Fibroblast of upper back skin (primary cell): ENCODE results near the gene KRT31.
"Not testable (repeated sequence)": the region's sequence is repeated elsewhere in the genome, so short reads cannot be mapped to it uniquely, and the experiment has no call there.

Experiments used
- DNase-seq: peaks from one replicate; pipeline ENCODE4 v3.0.0-alpha.2; 2013

Gene KRT31

DNA sequence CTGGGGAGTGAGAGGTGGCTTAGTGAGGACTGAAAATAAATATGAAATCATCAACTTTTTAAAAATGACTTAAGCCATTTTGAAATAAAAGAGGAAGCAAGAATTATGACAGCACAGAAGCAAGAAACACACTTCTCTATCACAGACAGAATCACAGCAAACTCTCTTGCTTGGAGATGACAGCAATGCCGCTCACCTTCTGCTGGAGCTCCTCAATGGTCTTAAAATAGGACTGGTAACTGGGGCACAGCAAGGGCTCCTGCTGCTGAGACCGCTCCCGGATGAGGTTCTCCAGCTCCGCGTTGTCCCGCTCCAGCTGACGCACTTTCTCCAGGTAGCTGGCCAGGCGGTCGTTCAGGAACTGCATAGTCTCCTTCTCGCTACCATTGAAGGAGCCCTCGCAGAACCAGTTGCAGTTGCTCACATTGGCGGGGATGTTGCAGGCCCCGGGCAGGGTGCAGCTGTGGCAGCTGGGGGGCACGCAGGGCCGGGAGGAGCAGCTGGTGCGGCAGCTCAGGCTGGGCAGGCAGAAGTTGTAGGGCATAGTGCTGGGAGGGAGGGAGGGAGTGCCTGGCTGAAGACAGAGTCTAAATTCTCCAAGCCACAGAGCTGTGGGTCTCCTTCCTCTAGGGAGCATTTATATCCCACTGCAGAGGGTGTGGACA lies at the start of gene KRT31:
Gene KRT31, minus strand, starts transcription at position 613 of the 665 bp plus-strand sequence. Its CDS starts 69 bp downstream, at position 544.
- DNase-seq, result no peak

DNA sequence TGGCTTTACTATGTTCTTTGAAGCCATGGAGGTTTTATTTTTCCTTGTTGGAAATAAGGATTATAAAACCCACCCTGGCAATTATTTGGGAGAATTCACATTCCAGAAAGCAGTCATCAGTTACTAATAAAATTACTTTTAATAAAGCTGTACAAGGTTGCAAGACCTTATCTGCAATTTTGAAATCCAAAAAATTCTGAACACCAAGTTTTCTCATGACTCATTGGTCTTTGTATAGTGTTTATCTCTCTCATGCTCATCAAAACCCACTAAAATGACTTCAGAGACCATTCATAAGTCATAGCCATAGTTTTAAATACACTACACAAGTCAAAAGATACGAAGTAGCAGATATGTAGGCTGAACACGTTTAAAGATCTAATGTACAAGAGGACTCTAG lies 49.4 kb upstream of the KRT31 start:
- DNase-seq, result peak; percentile 61

DNA sequence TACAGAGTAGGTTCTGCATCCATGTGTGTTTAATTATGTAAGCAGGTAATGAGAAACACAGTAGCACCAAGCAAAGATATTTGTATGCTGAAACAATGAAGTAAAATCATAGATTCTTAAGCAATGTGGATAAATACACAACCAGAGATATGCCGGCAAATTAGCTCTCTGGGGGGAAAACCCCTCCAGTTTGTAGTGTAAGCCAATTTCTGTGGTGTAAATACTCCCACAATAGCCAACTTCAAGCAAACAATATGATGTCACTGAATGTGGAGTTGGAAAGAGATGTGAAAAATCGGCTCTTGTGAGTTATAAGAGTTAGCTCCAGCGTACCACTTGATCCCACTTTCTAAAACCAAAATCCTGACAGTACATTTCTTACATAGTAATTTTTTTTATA lies 47.2 kb upstream of the KRT31 start:
- DNase-seq, result no peak

DNA sequence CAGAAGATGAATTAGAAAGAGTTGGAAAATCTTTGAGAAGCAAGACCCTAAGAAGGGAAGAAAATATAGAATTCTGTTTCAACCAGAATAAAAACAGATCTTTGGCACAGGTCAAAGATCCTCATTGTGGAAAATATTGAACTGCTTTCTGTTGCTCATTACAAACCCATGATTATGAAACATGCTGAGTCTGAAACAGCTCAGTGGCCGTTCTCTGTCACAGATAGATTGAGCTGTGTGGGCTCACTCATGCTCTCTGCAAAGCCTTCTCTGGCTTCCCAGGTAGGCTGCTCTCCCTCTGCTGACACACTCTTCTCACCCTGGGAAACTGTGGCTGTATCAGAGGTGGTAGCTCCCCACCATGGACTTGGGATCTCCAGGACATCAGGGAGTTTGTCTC lies 46.8 kb upstream of the KRT31 start:
- peak; percentile 11 for DNase-seq

DNA sequence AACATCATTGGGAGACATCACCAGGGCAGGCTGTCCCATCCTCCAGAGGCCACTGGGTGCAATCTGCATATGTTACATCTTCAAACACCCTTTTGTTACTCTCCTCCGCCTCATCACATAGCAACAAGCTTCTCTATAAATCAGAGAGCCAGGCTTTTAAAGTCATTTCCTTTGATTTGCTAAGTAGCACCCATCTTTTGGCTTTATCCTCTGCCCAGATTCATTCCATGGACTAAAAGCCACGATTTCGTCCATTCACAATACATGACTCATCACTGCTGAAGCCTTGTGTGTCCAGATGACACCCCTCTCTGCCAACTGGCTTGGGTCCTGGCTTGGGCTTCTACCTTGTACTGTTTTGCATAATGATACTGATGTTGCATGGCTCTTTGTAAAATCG lies 45.3 kb upstream of the KRT31 start:
- DNase-seq, result peak; percentile 58

DNA sequence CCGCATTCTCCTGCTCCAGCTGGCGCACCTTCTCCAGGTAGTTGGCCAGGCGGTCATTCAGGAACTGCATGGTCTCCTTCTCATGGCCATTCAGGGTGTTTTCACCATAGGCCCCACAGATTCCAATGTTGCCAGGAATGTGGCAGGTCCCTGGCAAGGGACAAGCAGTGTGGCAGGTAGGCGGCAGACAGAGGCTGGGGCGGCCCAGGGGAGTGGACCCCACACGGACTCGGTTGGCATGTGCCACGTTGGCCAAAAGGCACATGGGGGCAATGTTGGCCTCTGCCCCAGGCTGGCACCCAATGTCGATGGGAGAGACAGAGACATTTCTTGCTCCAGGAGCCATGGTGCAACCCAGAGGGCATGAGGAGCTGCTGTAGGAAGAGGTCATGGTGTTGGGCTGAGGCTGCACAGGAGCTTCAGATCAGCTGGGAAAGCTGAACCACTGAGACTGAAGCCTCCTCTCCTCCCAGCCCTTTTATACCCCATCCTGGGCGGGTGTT lies 43.2 kb upstream of the KRT31 start, which contains the start of gene KRT38:
Gene KRT38, minus strand, starts transcription at position 453 of the 503 bp plus-strand sequence. Its CDS starts 62 bp downstream, at position 391.
- DNase-seq, result no peak

DNA sequence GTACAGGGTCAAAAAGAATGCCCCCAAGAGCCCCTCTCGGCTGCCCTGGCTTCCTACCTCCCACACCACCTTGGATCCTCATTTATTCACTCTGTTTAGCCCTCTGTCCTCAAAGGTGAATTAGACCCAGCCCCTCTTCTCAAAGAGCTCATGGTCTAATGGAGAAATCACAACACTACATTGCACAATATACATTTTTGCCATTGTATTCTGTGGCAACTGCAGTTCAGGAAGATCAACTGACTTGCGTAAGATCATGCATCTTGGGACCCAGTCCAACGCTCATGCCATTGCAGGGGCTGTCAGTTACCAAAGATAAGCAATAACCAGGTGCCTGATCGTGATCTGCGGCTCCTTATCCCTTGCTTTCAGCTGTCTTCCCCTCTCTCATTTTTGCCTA lies 42.0 kb upstream of the KRT31 start:
- no peak for DNase-seq

DNA sequence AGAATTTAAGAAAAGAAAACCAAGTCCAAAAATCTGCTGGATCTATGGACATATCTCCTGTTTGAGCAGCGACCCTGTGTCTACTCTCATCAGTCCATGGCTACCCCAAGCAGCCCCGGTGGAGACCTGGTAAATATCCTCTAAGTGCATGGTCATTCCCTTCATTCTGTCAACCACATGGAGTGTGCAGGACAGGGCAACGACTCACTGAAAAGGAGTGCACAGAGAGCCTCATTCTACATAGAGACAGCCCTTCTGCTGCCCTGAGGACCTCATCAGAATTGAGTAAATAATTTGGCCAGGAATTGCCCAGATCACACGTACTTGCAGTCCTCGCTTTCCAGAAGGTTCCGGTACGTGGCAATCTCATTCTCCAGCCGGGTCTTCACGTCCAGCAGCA lies 40.4 kb upstream of the KRT31 start:
- DNase-seq, result no peak

DNA sequence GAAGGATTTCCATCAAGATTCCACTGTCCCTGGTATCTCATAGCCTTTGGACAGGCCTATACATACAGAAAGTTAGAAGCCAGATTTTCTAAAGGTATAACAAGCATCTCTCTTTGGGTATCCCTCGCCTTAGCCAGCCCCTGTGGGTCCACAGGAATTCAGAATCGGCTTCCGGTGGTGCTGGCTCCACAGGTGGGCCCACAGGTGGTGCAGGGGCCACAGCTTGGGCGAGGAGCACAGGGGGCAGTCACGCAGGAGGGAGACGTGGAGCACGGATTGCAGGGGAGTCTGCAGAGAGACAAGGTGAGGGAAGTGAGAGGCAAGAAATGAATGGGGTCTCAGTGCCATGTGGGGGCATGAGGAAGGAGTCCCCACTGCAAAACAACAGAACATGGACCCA lies 39.8 kb upstream of the KRT31 start:
- no peak for DNase-seq

DNA sequence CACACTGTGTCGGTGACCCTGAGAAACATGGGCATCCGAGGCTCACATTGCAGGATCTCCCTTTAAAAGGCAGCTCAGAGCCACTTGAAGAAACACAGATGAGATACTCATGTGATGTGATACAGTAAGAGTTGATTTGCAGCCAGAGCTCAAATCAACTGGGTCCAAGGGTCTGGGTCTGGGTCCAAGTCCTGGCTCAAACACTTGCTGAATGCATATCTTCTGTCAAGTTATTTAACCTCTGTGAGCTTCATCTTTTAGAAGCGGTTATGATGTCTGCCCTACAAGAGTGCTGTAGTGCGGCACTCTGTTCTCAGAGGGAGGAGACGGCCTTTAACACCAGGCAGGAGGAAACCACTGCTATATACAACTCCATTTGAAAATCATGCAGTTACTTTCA lies 37.0 kb upstream of the KRT31 start:
- DNase-seq, result no peak

DNA sequence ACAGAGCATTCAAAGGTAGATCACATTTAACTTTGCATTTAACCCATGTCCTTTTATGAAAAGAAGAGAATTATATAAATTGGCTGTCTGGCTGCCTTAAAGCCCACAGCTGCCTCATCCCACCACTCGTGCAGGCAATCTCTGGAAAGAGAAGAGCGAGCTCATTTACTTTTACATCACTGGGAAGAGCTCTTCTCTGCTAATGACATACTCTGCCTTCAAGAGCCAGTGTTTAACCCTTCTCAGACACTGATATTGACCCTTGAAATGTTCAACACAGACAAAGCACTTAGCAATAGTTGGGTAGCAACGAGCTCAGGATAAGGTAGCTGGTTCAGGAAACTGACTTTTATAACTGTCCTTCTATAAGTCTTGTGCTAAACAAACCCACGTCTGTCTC lies 36.6 kb upstream of the KRT31 start:
- DNase-seq, result no peak

DNA sequence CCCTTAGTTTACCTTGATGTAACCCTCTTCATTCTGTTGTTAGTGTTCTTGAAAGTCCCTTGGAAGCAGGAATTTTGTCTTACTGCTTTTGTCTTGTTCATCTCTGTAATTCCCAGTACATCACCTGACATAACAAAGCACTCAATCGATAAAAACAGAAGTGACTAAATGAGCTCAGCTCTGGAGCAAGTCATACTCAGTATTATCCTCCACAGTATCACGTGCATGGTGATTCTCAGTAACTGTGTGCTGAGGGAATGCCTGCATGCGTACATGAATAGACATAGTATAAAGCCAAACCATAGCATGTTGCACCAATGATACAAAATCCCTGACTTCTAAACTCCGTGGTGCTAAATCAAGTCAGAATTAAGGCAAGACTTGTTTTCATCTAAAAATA lies 36.2 kb upstream of the KRT31 start:
- DNase-seq, result no peak

DNA sequence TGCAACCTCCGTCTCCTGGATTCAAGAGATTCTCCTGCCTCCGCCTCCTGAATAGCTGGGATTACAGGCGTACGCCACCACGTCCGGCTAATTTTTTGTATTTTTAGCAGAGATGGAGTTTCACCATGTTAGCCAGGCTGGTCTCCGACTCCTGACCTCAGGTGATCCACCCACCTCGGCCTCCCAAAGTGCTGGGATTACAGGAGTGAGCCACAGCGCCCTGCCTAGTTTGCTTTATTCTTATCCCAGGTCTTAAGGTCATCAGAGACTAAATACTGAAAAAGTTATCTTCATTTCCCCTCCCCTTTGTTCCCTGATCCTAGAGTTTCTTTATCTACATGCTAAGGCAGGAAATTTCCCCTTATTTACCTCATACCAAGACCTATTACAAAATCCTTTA lies 33.0 kb upstream of the KRT31 start:
- not testable (repeated sequence) for DNase-seq

DNA sequence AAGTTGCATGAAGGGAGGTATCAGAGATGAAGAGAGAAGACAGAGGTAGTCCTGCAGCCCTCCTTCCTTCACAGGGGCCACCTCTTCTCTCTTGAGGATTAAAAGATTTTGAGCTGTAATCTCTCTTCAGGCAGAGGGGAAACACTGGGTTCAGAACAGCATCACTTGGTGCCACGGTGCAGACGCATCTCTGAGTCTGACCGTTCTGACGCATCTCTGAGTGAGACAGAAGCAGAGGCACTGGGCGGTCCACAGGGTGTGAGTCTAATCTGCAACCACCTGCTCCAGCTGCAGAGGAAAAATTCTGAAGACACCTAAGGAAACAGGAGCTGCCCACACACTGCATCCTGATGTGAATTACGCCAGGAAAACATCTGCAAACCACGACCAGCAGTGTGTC lies 32.3 kb upstream of the KRT31 start:
- no peak for DNase-seq

DNA sequence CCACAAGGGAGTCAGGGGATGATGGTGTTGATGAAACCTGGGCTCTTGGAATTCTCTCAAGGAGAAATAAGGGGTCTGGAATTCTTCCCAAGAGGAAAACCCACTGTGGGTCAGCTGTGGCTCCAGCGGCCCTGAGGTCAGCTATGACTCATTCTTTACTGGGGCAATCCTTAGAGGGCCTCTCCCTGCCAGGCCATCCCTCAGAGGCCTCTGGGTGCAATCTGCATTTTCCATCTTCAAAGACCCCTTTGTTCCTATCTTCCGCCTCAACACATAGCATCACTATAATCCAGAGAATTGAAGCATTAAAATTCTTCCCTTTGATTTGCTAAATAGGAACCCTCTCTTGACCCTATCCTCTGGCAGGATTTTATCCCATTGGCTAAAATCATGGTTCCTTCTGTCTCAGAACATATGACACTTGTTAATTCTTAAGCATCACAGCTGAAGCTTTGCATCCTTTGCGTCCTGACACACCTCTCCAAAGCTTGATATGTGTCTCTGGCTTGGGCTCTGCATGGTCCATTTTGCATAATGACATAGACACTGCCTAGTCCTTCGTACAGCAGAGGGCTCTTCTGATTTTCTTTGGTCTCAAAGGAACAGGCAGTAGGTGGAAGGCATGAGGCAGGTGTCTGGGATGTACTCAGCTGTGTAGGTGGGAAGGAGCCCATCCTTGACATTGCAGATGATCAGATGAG lies 31.3 kb upstream of the KRT31 start:
- peak; percentile 50 for DNase-seq

DNA sequence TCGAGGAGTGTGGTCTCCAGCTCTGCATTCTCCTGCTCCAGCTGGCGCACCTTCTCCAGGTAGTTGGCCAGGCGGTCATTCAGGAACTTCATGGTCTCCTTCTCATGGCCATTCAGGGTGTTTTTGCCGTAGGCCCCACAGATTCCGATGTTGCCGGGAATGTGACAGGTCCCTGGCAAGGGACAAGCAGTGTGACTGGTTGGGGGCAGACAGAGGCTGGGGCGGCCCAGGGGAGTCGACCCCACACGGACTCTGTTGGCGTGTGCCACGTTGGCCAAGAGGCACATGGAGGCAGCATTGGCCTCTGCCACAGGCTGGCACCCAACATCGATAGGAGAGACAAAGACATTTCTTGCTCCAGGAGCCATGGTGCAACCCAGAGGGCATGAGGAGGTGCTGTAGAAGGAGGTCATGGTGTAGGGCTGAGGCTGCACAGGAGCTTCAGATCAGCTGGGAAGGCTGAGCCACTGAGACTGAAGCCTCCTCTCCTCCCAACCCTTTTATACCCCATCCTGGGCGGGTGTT lies 26.8 kb upstream of the KRT31 start, which contains the start of gene KRT37:
Gene KRT37, minus strand, starts transcription at position 475 of the 525 bp plus-strand sequence. Its CDS starts 62 bp downstream, at position 413.
- no peak for DNase-seq

DNA sequence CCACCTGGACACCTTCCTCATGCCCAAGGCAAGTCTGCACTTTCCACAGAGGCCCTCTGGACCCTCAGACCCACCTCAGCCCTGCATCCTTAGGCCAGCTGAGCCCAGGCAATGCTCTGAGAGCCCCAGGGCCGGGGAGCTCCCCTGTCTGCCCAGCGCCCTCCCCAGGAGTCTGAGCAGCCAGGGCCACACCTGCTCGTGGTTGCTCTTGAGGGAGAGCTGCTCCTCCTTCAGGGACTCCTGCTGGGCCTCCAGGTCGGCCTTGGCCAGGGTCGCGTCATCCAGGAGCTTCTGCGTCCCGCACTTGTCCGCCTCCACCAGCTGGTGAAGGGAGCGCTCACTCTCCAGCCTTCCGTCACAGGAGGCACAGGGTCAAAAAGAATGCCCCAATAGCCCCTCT lies 25.2 kb upstream of the KRT31 start:
- DNase-seq, result not testable (repeated sequence)

DNA sequence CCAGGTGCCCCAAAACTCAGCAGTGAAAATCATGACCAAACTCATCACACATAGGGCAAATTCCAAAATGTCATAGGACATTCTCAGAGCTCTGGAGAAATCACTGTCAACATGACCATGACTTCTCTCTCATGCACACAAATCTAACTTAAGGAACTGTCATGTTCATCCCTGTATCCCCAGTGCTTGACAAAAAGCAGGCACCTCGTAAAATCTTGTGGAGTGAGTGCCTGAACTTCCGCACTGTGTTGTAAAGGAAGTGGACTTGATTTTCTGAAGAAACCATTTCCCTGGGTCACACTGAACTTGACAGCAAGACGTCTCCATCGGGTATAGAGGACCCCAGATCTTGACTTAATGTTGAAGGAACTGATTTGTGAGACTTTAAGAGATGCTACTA lies 24.2 kb upstream of the KRT31 start:
- no peak for DNase-seq

DNA sequence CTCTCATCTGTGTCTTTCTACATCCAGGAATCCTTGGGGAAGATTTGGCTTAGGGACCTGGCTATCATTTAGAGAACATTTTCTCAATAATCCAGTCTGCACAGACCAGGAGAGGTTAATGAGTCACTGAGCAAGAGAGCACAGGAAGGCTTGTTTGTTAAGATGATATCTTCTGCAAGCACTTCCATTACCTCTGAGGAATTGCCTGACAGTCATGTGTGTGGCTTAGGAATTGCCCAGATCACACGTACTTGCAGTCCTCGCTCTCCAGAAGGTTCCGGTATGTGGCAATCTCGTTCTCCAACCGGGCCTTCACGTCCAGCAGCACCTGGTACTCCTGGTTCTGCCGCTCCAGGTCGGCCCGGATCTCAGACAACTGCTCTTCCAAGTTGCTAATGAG lies 23.7 kb upstream of the KRT31 start:
- peak; percentile 36 for DNase-seq

DNA sequence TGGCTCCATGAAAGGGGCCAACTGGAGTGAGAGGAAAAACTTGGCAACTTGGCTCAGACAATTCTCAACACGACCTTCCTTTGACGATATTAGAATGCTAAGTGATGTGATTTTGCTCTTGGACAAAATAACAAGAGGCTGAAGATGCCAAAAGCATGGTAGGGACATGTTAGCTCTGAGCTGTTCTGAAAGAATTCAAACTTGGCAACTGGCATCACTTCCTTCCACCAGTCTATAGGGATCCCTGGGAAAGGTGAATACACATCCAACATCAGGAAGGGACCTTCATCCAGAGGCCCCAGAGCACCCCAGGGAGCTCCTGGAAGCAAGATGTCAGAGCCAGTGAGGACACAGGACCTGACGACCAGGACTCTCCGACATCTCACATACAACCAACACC lies 22.7 kb upstream of the KRT31 start:
- no peak for DNase-seq

DNA sequence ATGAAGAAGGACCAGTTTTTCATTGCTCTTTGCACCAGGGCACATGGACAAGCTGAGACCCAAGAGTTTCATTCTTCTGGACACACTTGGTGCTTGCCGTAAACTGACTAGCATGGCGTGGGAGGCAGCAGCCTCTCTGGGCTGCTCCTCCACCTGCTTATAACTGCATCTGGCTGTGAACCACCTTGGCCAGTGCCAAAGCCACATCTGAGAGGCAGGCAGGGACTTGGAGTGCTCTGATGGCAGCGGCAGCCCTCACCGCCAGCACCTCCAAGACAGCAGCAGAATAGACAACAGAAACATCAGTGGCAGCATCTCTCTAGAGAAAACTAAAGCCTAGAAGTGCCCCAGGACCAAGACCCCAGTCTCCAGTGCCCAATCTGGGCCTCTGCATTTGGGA lies 22.3 kb upstream of the KRT31 start:
- DNase-seq, result no peak

DNA sequence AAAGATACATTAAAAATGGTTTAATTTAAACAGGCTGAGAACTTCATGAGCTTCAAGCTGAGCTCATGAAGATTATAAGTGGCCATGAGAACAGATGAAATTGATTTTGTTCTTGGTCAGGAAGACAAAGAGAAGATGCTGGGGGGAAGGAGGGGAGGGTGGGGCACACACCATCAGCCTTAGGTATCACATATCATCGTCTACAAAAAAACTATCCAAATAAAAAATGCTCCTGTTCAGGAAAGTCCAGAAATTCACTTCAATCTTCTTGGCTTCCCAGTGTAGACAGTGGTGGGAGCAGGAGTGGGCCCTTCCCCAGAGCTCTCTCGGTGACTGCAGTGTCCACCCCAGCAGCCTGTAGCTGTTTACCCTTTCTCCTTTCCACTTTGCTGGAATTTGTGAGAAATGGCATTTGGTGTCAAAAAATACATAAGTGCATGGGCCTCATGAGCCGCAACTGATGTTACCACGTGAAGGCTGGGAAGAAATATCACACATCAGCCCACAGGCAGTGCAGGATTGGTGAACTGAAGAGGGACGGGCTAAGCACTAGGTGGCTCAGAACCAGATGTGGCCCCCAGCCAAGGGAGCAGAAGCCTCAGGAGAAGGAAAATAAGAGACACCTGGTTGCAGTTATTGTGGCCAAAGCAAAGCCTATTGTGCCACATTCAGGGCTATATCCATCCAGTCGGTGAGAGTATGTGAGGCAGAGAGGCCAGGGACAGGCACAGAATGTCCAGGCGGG lies 20.9 kb upstream of the KRT31 start:
- DNase-seq, result no peak

DNA sequence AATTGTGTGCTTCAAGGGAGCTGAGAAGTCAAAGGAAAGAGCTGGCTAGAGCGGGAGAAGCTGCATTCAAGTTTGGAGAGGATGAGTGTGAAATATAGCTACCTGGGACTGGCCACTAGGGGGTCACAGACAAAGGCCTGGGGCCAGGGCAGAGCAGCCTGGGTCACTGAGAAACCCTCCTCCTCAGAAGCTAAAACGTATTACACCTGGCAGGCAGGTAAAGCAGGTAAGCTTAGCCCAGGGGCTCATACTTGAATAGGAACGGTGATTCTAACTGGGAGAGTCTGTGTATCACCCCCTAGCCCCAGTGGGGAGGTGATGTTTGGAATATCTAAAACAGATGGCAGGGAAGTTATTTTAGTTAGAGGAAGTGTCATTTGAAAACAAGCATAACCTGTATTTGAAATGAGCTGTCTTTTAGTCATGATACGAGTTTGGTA lies 20.2 kb upstream of the KRT31 start:
- DNase-seq, result no peak
